AG09309 (cell line): Measurements from ENCODE around the gene HSPB7.

ENCODE experiments used
- DNase-seq: peaks from one replicate; pipeline ENCODE4 v3.0.0-alpha.2; 2010; ENCODE audit warnings: low read depth
- H3K4me3 ChIP-seq: 2 replicates; pipeline ENCODE4 v1.5.1; 2011; ENCODE audit warnings: mild to moderate bottlenecking, low read depth, low read length, moderate library complexity; ENCODE audit not compliant: control insufficient read depth
- TF ChIP-seq, protein P1 (sequence below): IDR thresholded peaks from 2 replicates; pipeline ENCODE4 v1.5.1; 2011; ENCODE audit warnings: mild to moderate bottlenecking, low read depth, low read length, inconsistent platforms; ENCODE audit not compliant: insufficient read depth, control insufficient read depth; ENCODE audit errors: missing control alignments

The HSPB7 gene

DNA sequence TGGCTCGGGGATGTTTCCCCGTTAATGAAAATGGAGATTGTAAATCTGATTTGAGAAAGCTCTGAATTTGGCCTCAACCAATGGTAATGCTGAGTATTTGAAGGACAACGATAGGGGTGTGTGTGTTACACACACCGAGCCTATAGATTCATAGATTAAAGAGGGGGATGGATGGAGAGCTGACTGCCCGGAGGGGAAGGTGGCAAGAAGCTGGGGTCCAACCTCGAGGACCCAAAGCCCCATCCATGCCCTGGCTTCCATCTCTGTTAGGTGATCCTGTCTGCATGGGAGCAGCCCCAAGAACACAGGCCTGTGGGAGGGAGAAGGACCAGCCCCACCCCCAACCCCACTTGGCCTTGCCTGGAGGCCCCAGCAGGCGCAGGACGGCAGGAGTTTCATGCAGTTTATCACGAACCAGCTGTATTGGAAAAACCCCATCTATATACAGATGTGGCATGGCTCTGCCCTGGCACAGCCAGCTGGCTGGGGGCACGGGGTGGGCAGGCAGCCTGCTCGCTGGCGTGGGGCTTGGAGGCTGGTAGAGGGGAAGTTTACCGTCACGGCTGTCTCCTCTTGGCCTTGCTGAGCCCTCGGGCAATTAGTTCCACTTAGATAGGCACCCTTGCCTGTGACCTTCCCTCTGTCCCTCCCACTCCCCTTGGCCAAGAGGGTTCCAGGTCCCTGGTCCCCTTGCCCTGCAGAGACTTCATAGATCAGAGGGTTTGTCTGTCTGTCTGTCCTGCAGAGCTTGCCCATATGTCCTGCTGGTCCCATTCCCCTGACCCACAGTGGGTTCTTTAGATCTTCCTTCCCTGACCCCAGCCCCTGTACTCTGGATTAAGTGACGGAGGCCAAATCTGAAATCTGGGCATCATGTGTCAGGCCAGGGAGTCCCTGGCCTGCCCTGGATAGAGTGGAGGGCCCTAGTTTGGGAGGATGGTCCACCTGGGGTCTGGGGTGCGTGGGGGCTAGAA, 3.0 kb downstream of the HSPB7 start:
- TF ChIP-seq, protein P1, sequence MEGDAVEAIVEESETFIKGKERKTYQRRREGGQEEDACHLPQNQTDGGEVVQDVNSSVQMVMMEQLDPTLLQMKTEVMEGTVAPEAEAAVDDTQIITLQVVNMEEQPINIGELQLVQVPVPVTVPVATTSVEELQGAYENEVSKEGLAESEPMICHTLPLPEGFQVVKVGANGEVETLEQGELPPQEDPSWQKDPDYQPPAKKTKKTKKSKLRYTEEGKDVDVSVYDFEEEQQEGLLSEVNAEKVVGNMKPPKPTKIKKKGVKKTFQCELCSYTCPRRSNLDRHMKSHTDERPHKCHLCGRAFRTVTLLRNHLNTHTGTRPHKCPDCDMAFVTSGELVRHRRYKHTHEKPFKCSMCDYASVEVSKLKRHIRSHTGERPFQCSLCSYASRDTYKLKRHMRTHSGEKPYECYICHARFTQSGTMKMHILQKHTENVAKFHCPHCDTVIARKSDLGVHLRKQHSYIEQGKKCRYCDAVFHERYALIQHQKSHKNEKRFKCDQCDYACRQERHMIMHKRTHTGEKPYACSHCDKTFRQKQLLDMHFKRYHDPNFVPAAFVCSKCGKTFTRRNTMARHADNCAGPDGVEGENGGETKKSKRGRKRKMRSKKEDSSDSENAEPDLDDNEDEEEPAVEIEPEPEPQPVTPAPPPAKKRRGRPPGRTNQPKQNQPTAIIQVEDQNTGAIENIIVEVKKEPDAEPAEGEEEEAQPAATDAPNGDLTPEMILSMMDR = no peak
- H3K4me3 ChIP-seq = no peak overlapping the region
- DNase-seq = no peak

DNA sequence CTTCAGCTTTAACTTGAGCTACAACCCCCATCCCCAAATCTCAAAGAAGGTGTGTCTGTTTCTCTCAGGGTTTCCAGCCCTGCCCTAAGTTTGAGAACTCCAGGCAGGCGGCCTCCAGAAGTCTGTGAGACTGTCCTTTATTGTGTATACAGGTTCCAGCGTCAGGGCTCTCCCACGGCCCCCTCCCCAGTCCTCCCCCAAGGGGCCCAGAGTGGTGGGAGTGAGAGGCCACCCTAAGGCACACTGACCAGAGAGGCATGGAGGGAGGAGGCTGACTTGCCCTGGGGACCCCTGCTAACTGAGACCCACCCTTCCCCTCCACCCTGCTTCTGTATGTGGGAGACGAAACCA, 4.0 kb downstream of the HSPB7 start:
- no peak for DNase-seq
- no peak overlapping the region for H3K4me3 ChIP-seq
- TF ChIP-seq, protein P1 = no peak

DNA sequence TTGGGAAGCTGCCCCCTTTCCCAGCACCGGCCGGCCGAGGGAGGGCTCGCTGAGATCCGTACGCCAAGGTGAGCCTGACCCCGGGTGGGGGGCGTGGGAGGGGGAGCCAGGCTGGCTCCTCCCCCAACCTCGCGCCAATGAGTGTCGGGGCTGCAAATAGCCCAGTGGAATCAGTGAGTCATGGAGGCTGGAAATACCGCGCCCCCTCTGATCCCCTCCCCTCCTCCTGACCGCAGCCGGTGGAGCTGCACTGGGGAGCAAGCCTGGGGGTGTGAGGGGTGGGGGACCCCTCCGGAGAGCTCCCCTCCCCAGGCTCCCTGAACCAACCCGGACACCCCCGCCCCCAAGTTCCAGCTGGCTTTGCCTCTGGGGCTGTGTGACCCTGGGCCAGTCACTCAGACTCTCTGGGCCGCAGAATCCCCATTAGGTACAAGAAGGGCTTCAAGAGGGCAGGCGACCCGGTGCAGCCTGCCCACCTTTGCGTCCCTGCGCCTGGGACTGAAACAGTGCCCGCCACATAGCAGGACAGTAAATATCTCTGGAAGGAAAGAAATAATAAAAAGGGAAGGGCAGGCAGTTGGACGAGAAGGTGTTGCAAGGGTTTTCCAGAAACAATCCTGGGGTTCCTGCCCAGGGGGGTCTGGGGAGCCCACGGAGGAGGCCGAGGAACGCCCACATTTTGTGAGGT, 4.5 kb downstream of the HSPB7 start:
- no peak for DNase-seq
- peak overlapping the region; percentile 32 for H3K4me3 ChIP-seq
- TF ChIP-seq, protein P1 = no peak

DNA sequence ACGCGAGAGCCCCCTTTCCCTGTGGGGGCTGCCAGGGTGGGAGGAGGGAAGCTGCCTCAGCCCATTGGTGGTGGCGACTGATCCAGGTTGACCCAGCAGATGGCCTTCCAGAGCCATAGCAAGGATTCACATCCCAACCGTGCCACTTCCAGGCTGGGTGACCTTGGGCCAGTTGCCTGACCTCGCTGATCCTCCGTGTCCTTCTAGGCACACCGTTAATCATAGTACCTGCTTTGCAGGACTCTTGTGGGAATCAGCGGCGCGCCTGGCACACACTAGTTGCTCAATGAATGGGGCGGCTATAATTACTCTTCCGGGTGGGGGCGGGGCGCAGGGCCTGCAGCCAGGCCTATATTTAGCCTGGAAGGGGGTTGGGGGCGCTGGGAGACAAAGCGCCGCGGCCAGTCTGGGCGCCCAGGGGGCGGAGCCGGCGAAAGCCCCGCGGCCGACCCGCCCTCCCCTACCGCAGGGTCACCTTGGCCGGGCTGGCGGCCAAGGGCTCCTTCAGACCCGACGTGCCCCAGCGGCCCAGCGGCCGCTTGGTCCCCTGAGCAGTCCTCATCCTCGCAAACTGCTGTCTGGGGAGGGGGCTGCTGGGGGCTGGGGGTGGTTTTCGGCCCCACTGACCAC, 5.1 kb downstream of the HSPB7 start:
- TF ChIP-seq, protein P1 = no peak
- peak overlapping the region; percentile 32 for H3K4me3 ChIP-seq
- no peak for DNase-seq

DNA sequence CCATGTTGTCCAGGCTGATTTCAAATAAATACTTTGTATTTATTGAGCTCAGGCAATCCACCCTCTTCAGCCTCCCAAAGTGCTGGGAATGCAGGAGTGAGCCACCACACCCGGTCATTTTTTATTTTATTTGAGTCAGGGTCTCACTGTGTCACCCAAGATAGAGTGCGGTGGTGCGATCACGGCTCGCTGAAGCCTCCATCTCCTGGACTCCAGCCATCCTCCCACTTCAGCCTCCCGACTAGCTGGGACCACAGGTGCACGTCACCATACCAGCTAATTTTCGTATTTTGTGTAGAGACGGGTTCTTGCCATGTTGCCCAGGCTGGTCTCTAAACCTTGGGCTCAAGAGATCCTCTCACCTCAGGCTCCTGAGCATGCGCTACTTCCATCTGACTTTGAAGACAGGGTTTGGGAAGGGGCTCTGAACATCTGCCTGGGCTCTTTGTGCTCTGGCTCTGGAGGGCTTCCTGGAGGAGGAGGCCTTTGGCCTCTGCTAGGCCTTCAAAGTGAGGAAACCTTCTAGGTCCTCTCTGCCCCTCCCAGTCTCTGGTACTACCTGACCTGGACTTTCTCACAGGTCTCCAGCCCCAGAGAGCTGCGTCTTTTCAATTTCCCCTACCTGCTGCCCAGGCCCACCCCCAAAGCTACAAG, 5.8 kb downstream of the HSPB7 start:
- H3K4me3 ChIP-seq = no peak overlapping the region
- no peak for DNase-seq
- TF ChIP-seq, protein P1 = no peak

DNA sequence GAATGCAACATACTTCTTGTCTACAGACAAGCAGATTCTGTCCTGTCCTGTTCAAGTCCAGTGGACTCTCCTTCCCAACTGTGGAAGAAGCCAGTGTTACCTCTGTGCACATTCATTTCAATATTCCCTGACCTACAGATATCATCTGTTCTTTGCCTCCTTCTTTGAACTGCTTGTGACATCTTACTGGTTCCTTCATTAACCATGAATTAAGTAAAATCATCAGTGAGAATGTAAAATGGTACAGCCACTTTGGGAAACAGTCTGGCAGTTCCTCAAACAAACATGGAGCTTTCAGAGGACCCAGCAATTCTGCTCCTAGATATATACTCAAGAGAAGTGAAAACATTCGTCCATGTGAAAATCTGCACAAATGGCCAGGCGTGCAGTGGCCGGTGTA, 7.0 kb downstream of the HSPB7 start:
- TF ChIP-seq, protein P1 = no peak
- no peak overlapping the region for H3K4me3 ChIP-seq
- no peak for DNase-seq
